Fibroblast of peridontal ligament (primary cell): Measurements from ENCODE around the gene FJX1.
A peak's percentile ranks its signal among the peaks of the same experiment; 100 is the strongest.
"Not testable (repeated sequence)": the region's sequence is repeated elsewhere in the genome, so short reads cannot be mapped to it uniquely, and the experiment has no call there.

Experiments used
- DNase-seq: peaks from one replicate; pipeline ENCODE4 v3.0.0-alpha.2; 2010; ENCODE audit errors: extremely low read depth

FJX1 gene

GRCh38 chr11:35631891-35632290, 13.6 kb downstream of the FJX1 start:
- DNase-seq = no peak

GRCh38 chr11:35632301-35632700, 14.0 kb downstream of the FJX1 start:
- peak; percentile 49 for DNase-seq

DNA sequence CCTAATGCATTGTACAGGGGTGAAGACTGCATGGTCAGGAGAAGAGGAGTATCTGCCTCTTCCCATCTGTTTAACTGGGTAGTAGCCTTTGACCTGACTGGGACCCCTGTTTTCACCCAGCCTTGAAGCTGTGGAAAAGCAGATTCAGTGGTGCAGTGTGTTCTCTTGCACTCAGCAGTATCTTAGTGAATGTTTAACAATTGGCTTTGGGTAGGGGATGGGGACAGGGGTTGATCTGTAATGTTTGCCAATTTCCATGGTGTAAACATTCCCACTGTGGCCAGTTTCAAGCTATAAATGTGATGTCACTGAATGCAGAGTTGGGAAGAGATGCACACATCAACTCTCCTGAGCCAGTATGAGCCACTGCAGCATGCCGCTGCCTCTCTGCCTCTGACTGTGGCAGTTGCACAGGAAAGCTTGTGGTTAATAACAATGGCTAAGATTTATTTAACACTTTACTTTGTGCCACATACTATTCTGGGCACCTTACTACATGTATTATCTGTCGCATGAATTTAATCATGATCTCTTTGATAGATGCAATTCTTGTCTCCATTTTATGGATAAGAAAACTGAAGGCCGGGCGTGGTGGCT, 15.7 kb downstream of the FJX1 start:
- DNase-seq = no peak

- DNase-seq = no peak
Measured at GRCh38 chr11:35635933-35636332, 17.7 kb downstream of the FJX1 start.

DNA sequence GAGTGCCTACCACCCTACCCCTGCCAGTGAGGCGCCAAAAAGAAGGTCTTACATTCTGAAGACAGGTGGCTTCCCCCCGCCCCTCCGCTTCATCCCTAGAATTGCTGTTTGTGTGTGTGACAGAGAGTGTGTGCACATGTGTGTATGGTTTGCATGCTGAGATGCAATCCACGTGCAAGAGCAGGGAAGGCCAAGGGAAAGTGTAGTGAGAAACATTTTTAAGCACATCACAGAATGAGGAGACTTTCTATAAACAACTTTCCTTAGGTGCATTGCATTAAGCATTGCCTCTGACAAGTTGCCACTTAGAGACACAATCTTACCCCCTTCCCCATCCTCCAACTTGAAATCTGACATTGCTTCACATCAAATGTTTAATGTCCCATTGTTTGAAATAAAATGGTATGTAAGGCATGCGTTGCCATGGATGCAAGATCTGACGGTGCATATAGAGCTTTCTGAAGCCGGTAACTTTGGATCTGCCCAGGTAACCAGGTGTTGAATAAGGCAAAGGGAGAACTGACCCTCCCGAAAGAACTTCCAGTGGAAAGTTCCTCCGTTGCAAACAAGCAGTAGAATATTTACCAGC, 21.4 kb downstream of the FJX1 start:
- no peak for DNase-seq

- DNase-seq = no peak
Measured at GRCh38 chr11:35641171-35641897, 23.1 kb downstream of the FJX1 start.

DNA sequence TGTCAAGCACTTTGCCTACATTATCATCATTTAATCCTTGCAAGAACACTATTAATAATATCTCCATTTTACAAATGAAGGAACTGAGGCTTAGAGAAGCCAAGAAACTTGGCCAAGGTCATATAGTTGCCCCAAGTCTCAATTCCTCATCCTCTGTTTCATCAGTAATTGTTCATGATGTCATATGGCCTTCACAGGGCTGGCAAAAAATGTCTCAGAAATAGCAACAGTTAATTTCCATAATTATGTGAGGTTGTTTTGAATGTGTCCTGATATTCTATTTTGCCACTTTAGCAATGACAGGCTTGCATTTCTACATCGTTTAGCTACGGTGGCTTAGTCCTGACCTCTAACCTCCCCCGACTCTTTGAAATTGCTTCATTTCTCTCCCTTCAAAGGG, 23.7 kb downstream of the FJX1 start:
- DNase-seq = no peak

GRCh38 chr11:35647421-35648093, 29.3 kb downstream of the FJX1 start:
- no peak for DNase-seq

GRCh38 chr11:35650006-35650405, 31.7 kb downstream of the FJX1 start:
- DNase-seq = peak; percentile 63

- DNase-seq = no peak
Measured at GRCh38 chr11:35650467-35650866, 32.2 kb downstream of the FJX1 start.

- DNase-seq = no peak
Measured at GRCh38 chr11:35651263-35651662, 33.0 kb downstream of the FJX1 start.

GRCh38 chr11:35652786-35653185, 34.5 kb downstream of the FJX1 start:
- not testable (repeated sequence) for DNase-seq

DNA sequence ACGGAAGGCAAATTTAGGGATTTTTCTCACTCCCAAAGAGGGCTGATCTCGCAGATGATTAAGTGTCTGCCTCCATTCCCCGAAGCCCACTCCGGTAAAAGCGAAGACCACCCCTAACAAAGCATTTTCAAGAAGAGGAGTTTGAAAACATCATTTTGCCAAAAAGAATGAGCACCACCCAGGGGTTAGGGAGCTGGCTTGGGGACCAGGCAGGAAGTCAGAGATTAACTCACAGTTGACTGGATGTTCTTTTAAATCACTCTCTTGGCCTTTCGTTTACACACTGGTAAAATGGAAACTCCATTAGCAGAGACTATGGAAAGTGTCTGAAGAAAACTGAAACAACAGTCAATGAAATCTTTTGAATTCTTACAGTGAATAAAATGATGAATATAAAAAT, 36.5 kb downstream of the FJX1 start:
- DNase-seq = no peak

DNA sequence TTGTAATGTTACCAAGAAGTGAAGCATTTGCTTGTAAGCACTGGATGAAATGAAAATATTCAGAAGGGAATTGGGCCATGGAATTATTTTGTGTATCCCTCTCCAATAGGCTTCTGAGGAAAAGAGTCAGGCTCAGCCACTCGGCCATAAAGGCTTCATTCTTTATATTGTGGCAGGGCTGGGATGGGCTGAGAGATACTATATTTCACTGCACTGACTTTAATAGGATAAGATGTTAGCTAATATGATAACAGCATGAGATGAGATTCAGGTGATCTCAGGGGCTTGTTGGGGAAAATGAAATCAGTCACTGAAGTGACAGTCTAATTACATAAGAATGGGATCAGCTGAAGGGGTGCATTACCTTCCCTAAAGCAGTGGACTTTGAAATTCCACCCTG, 37.0 kb downstream of the FJX1 start:
- DNase-seq = no peak

GRCh38 chr11:35655856-35656255, 37.6 kb downstream of the FJX1 start:
- no peak for DNase-seq

GRCh38 chr11:35658020-35658948, 40.0 kb downstream of the FJX1 start:
- peak; percentile 50 for DNase-seq

DNA sequence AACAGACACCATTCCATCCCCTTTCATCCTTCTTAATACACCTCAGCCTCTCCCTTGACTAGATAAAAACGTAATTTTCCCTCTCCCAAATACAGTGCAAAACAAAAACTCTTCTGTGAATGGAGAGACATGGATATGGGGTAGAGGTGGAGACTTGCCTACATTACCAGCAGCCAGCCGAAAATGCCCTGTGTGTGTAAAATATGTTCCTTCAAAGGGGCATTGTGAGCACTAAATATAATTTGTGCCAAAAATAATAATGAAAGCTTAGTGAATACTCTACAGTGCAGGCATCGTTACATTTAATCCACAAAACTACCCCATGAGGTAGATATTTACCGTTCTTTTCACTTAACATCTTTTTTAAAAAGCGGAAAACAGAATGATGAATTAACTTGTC, 43.3 kb downstream of the FJX1 start:
- no peak for DNase-seq

DNA sequence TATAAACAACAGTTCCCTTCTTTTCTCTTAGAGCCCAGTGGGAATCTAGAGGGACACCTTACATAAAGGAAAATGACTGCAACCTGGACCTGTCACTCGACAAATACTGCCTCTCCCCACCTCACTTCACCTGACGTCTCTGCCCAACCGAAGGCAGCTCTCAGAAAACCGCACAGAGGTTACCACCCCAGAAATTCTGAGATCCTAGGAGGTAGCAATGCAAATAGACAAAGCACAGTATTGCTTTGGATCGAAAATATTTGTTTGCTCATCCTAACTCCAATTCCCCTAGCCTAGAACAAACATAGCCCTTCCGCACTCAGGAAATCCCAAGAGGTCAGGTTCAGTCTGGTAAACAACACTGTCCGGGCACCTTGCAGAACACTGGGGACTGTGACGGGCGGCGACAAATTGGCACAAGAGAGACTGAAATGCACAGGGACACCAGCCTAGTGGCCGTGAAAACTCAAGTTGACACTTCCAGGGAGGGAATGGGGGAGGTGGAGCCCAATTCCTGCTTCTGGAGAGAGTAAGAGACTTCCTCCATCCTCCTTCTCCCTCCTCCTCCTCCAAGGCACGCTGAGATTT, 43.9 kb downstream of the FJX1 start:
- no peak for DNase-seq

DNA sequence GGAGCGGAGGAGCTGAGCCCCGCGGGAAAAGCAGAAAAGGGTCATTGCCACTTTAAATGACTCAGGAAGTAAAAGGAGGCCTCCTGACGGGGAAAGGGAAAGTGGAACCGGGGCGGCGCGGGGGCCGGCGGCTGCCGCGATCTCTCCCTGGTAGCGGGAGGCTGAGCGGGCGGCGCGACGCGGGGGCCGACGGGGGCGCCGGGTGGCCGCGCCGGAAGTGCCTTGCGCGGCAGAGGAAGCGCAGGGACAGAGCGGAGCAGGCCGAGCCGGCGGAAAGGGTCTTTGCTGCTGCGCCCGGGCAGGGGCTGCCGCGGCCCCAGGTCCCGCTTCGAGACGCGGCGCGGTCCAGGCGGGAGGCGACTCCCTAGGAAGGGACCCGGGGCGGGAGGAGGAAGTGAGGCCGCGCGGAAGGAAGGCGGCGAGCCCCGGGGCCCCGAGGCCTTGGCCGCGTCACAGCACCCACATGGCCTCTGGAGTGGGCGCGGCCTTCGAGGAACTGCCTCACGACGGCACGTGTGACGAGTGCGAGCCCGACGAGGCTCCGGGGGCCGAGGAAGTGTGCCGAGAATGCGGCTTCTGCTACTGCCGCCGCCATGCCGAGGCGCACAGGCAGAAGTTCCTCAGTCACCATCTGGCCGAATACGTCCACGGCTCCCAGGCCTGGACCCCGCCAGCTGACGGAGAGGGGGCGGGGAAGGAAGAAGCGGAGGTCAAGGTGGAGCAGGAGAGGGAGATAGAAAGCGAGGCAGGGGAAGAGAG, 44.6 kb downstream of the FJX1 start, which contains the start of gene TRIM44:
TRIM44 (plus strand) TSS at position 127 of the 759 bp plus-strand sequence; CDS start at position 464, 337 bp downstream.
- peak; percentile 81 for DNase-seq

DNA sequence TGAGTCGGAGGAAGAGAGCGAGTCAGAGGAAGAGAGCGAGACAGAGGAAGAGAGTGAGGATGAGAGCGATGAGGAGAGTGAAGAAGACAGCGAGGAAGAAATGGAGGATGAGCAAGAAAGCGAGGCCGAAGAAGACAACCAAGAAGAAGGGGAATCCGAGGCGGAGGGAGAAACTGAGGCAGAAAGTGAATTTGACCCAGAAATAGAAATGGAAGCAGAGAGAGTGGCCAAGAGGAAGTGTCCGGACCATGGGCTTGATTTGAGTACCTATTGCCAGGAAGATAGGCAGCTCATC, 45.1 kb downstream of the FJX1 start:
- no peak for DNase-seq
